D721Med (cell line): ENCODE data around the gene DIS3L2.
"Not testable (repeated sequence)": the region's sequence is repeated elsewhere in the genome, so short reads cannot be mapped to it uniquely, and the experiment has no call there.

Experiments
- DNase-seq: peaks from one replicate; pipeline ENCODE4 v3.0.0; 2011; ENCODE audit warnings: low spot score; ENCODE audit not compliant: insufficient read length
- FAIRE-seq: peaks from 2 replicates; lab custom pipeline; 2011; peaks lifted over from hg19 to GRCh38; lab: Jason Lieb, UNC
- CTCF ChIP-seq: IDR thresholded peaks from 2 replicates; pipeline ENCODE4 v1.5.1; 2012; ENCODE audit warnings: mild to moderate bottlenecking, control low read depth; ENCODE audit not compliant: insufficient read depth; ENCODE audit errors: missing control alignments

DIS3L2 gene

GRCh38 chr2:232026910-232027309 lies 65.4 kb downstream of the DIS3L2 start:
- FAIRE-seq = no peak

GRCh38 chr2:232027530-232027929 lies 66.0 kb downstream of the DIS3L2 start:
- no peak for FAIRE-seq
- no peak for TF ChIP-seq CTCF
- no peak for DNase-seq

More at GRCh38 chr2:232026910-232027309, 65.4 kb downstream of the DIS3L2 start:
- TF ChIP-seq CTCF = no peak
- no peak for DNase-seq

- no peak for TF ChIP-seq CTCF
- no peak for DNase-seq
- no peak for FAIRE-seq
Measured at GRCh38 chr2:232028071-232028470, 66.6 kb downstream of the DIS3L2 start.

GRCh38 chr2:232028631-232029030 lies 67.1 kb downstream of the DIS3L2 start:
- TF ChIP-seq CTCF = no peak
- DNase-seq = no peak
- FAIRE-seq = no peak

GRCh38 chr2:232029346-232029745 lies 67.8 kb downstream of the DIS3L2 start:
- FAIRE-seq (no peak), DNase-seq (no peak)
- TF ChIP-seq CTCF = no peak

GRCh38 chr2:232030229-232030628 lies 68.7 kb downstream of the DIS3L2 start:
- TF ChIP-seq CTCF = no peak
- FAIRE-seq (no peak), DNase-seq (no peak)

GRCh38 chr2:232035292-232035691 lies 73.8 kb downstream of the DIS3L2 start:
- FAIRE-seq, DNase-seq: not testable (repeated sequence)

- FAIRE-seq, DNase-seq: not testable (repeated sequence)
Measured at GRCh38 chr2:232036876-232037275, 75.4 kb downstream of the DIS3L2 start.
